Suprapubic skin (tissue), 3 donors: ENCODE measurements around the gene NAPB.

Experiments used
- POLR2A ChIP-seq, 2 donors: fragments of 450-650 bp; IDR thresholded peaks; one replicate each; pipeline ENCODE4 v1.6.1; 2017; ENCODE audit warnings: antibody characterized with exemption in 2 of 2, mild to moderate bottlenecking in 2 of 2, moderate library complexity in 2 of 2
- TF ChIP-seq, protein P1 (sequence below), 2 donors: fragments of 200-600 bp in 1 of 2; fragments of 450-650 bp in 1 of 2; sonication (generic) in 1 of 2; IDR thresholded peaks; one replicate each; pipeline ENCODE4 v1.5.1; 2016 to 2019; ENCODE audit warnings: antibody characterized with exemption in 2 of 2, mild to moderate bottlenecking in 1 of 2, moderate library complexity in 1 of 2

DNA sequence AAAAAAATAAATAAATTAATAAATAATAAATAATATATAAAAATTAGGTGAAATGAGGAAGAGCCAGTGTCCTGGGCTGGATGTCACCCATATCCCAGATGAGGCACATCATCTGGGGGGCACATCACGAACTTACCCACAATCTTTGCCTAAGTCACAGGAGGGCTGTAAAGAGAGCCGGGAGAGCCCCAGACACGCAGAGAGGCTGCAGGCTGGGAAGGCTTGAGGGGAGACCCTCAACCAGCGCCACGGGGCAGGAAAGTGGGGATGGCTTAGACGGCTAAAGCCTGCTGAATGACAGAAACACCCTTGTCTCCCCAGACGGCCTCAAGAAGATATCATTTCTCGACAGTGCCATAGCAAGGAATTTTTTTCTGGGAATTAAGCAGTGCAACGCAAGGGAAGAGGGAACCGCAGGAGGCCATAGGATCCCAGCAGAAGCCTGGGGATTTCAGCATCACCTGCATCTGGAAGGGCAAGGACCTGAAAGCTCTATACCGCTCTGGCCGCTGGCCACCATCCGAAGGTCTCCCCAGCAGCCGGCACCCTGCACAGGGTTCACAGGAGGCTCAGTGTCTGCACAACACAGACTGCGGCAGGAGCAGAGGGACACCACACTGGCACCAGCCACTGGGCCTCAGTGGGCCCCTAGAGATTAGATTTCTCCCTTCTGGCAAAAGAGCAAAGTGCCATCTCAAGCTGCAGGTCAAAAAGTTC is 93.5 kb downstream of the NAPB start:
- TF ChIP-seq, protein P1, sequence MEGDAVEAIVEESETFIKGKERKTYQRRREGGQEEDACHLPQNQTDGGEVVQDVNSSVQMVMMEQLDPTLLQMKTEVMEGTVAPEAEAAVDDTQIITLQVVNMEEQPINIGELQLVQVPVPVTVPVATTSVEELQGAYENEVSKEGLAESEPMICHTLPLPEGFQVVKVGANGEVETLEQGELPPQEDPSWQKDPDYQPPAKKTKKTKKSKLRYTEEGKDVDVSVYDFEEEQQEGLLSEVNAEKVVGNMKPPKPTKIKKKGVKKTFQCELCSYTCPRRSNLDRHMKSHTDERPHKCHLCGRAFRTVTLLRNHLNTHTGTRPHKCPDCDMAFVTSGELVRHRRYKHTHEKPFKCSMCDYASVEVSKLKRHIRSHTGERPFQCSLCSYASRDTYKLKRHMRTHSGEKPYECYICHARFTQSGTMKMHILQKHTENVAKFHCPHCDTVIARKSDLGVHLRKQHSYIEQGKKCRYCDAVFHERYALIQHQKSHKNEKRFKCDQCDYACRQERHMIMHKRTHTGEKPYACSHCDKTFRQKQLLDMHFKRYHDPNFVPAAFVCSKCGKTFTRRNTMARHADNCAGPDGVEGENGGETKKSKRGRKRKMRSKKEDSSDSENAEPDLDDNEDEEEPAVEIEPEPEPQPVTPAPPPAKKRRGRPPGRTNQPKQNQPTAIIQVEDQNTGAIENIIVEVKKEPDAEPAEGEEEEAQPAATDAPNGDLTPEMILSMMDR (IDR thresholded peaks at IDR 0.05) = no peak
- TF ChIP-seq POLR2A (IDR thresholded peaks at IDR 0.05) = no peak
